K562 (cell line): Measurements from ENCODE around the gene PLS1. TPM values are rescaled to one million over a fixed set of nuclear protein-coding genes. Genes with fewer than 3 reads are reported as not detected.

ENCODE experiments used
- ATAC-seq: fragments of 200-7000 bp; cut with Tn5 transposase; 3 replicates; pipeline ENCODE4 v1.9.1; 2020; ENCODE audit warnings: moderate library complexity
- BruUV-seq: library from RNA; stranded (reverse); fragments of 400-500 nt; replicated peaks from 2 replicates; lab custom pipeline; 2021; lab: Mats Ljungman, UMichigan
- CTCF ChIA-PET: fragments of 300-600 bp; formaldehyde crosslinking; extraction: SDS; loops from one replicate; lab custom pipeline; 2021; ENCODE audit warnings: low intra/inter-chr PET ratio; lab: Yijun Ruan, JAX
- POLR2A ChIA-PET: fragments of 300-600, 350-650 bp; sonication (Branson Sonifier 250); formaldehyde crosslinking; extraction: SDS; loops from one replicate; lab custom pipeline; 2021; ENCODE audit warnings: antibody characterized with exemption, inconsistent platforms; lab: Yijun Ruan, JAX
- DNase-seq, 4 experiments: peaks; one replicate each; pipeline versions ENCODE4 v3.0.0 to v3.0.0-alpha.2; 2011 to 2018; ENCODE audit warnings: low spot score in 3 of 4, mixed read lengths in 3 of 4; ENCODE audit errors: extremely low read depth in 1 of 4
- FAIRE-seq: peaks from 2 replicates; lab custom pipeline; 2011; peaks lifted over from hg19 to GRCh38; lab: Jason Lieb, UNC
- H2AFZ ChIP-seq: 2 replicates; pipeline ENCODE4 v1.6.0; 2011; ENCODE audit warnings: low read depth, low read length, control low read depth, inconsistent platforms
- H3K27ac ChIP-seq: fragments of 200-600 bp; 3 replicates; pipeline ENCODE4 v1.8.0; 2011; ENCODE audit warnings: low read depth, mild to moderate bottlenecking, control low read depth, inconsistent platforms, low read length, moderate library complexity, mixed read lengths; ENCODE audit errors: extremely low read depth
- H3K27me3 ChIP-seq, 2 experiments: fragments of 300-600 bp in 1 of 2; 2 replicates in 1 of 2; 3 replicates in 1 of 2; pipeline versions ENCODE4 v1.6.0 to v1.8.0; 2011; ENCODE audit warnings: inconsistent platforms in 2 of 2, low read length in 2 of 2, mild to moderate bottlenecking in 1 of 2, mixed read lengths in 1 of 2, moderate library complexity in 1 of 2; ENCODE audit not compliant: control insufficient read depth in 2 of 2, insufficient read depth in 2 of 2
- H3K36me3 ChIP-seq: fragments of 300-600 bp; 3 replicates; pipeline ENCODE4 v1.8.0; 2011; ENCODE audit warnings: mild to moderate bottlenecking, low read length, inconsistent platforms; ENCODE audit not compliant: control insufficient read depth, insufficient read depth
- H3K4me1 ChIP-seq, 2 experiments: fragments of 200-600 bp in 1 of 2; replicated peaks in 1 of 2; 2 replicates in 1 of 2; 3 replicates in 1 of 2; pipeline versions ENCODE4 v1.5.1 to v1.8.0; 2011; ENCODE audit warnings: inconsistent platforms in 2 of 2, low read length in 2 of 2, mild to moderate bottlenecking in 1 of 2, mixed read lengths in 1 of 2, moderate library complexity in 1 of 2; ENCODE audit not compliant: control insufficient read depth in 2 of 2, insufficient read depth in 2 of 2
- H3K4me2 ChIP-seq: 2 replicates; pipeline ENCODE4 v1.6.1; 2011; ENCODE audit warnings: low read length, control low read depth, inconsistent platforms, mixed read lengths; ENCODE audit not compliant: insufficient read depth
- H3K4me3 ChIP-seq: fragments of 200-600 bp; sonication (generic), shearing (Covaris generic); 2 replicates; pipeline ENCODE4 v1.5.1; 2016; ENCODE audit warnings: control low read depth, inconsistent platforms
- H3K79me2 ChIP-seq: fragments of 200-600 bp; 3 replicates; pipeline ENCODE4 v1.8.0; 2011; ENCODE audit warnings: low read length, inconsistent platforms; ENCODE audit not compliant: control insufficient read depth, insufficient read depth
- H3K9ac ChIP-seq, 2 experiments: 2 replicates each; pipeline versions ENCODE4 v1.6.0 to v1.6.1; 2011; ENCODE audit warnings: low read depth in 2 of 2, low read length in 2 of 2, control low read depth in 1 of 2, inconsistent platforms in 1 of 2, mild to moderate bottlenecking in 1 of 2, mixed read lengths in 1 of 2; ENCODE audit not compliant: insufficient read depth in 1 of 2
- H3K9me1 ChIP-seq: one replicate; pipeline ENCODE4 v1.6.0; 2011; ENCODE audit warnings: inconsistent platforms, mild to moderate bottlenecking, low read length, moderate library complexity; ENCODE audit not compliant: control insufficient read depth, insufficient read depth
- H3K9me3 ChIP-seq: replicated peaks from 2 replicates; pipeline ENCODE4 v1.5.1; 2011; ENCODE audit warnings: low read depth, low read length, inconsistent platforms; ENCODE audit not compliant: control insufficient read depth, insufficient read depth
- H4K20me1 ChIP-seq: replicated peaks from 2 replicates; pipeline ENCODE4 v1.6.1; 2011; ENCODE audit warnings: low read length, inconsistent platforms, mixed read lengths; ENCODE audit not compliant: control insufficient read depth, insufficient read depth
- BHLHE40 ChIP-seq: IDR thresholded peaks from 2 replicates; pipeline ENCODE4 v1.6.1; 2011; ENCODE audit warnings: low read length, improper control_type of control experiment
- C11orf30 ChIP-seq: fragments of 450-650 bp; IDR thresholded peaks from 2 replicates; pipeline ENCODE4 v1.6.1; 2016; ENCODE audit warnings: low read depth, mild to moderate bottlenecking
- RERE ChIP-seq: sonication (generic); formaldehyde crosslinking; IDR thresholded peaks from 2 replicates; pipeline ENCODE4 v1.8.0; 2023; ENCODE audit warnings: missing genetic modification reagents, mild to moderate bottlenecking, borderline replicate concordance
- SIN3B ChIP-seq: fragments of 450-650 bp; IDR thresholded peaks from 2 replicates; pipeline ENCODE4 v1.6.1; 2017; ENCODE audit warnings: low read depth, mild to moderate bottlenecking, moderate library complexity
- WGBS: fragments of 100-300 bp; shearing (Covaris generic); methylation state at CpG from one replicate; pipeline ENCODE4 v1.1.6; 2016; ENCODE audit warnings: low coverage, mixed read lengths; ENCODE audit not compliant: insufficient coverage; ENCODE audit errors: missing lambda C conversion rate; 5-methylcytosine and 5-hydroxymethylcytosine counted together
- in situ Hi-C: fragments of 300-500 bp; cut with MboI; formaldehyde crosslinking; loops from 4 replicates; pipeline ENCODE4 v1.15.0; 2018; ENCODE audit warnings: inconsistent platforms, mixed read lengths
- intact Hi-C: fragments of 100-400 bp; cut with micrococcal nuclease; formaldehyde crosslinking; loops from 2 replicates; pipeline ENCODE4 v1.14.2; 2022
- polyA plus RNA-seq, 8 experiments: library from polyadenylated mRNA; depleted of rRNA in 4 of 8; stranded (reverse) in 5 of 8; unstranded in 3 of 8; fragments of >200 nt; fragmentation: Nextera tagmentation in 2 of 8; fragmentation: Illumina TruSeq in 1 of 8; extraction: Ambion mirVana in 2 of 8; extraction: Trizol in 1 of 8; gene quantifications; 2 replicates each; pipeline versions ENCODE4 v1.2.1 to v1.2.3, GENCODE V29; 2011 to 2014; ENCODE audit warnings: inconsistent platforms in 1 of 8, missing spikeins in 1 of 8
- total RNA-seq, 7 experiments: library from RNA; depleted of rRNA in 6 of 7; stranded (reverse); fragments of >200 nt in 6 of 7; fragmentation: Illumina TruSeq in 2 of 7; extraction: Trizol in 2 of 7; gene quantifications; 2 replicates each; pipeline versions ENCODE4 v1.2.1 to v1.2.3, GENCODE V29; 2011 to 2021; ENCODE audit warnings: low replicate concordance in 1 of 7
- TF ChIP-seq, protein P1 (sequence below): fragments of 450-650 bp; formaldehyde crosslinking; IDR thresholded peaks from 2 replicates; pipeline ENCODE4 v1.4.0; 2020; ENCODE audit warnings: mild to moderate bottlenecking, moderate library complexity

Gene PLS1
- total and polyA plus RNA-seq, 9 of the 15 experiments (the other 6 are each of a cell fraction or from before 2014, with no cell fraction given): 6.1 to 21.3 (median 13.0) TPM

- Histone ChIP-seq H4K20me1 (peaks cover 7% of the 10 kb centered on the region; the same call in 1 of the 2 replicates), H3K79me2 (no peaks in the 10 kb centered on the region; the same call in 2 of the 3 replicates), H3K4me3 (no peak overlapping the region), H3K9me1 (no peaks in the 10 kb centered on the region), H3K9ac (no peak overlapping the region), H2AFZ (no peak overlapping the region), H3K9me3 (no peaks in the 10 kb centered on the region)
- no TSS peak for BruUV-seq
- 69% methylated on average over 1 of the region's 1 CpG for WGBS
- intact Hi-C loops: no loop called here
- CTCF ChIA-PET: no interaction called here
- FAIRE-seq (no peak), DNase-seq (no peak), ATAC-seq (no peak)
- POLR2A ChIA-PET: interaction anchor here (0.8 to 1.1 kb wide), 2 partner anchors 11 to 21 kb away, joined by 3 read pairs; no protein-coding TSS in a partner anchor
- no peak for TF ChIP-seq SIN3B
- TF ChIP-seq, protein P1, sequence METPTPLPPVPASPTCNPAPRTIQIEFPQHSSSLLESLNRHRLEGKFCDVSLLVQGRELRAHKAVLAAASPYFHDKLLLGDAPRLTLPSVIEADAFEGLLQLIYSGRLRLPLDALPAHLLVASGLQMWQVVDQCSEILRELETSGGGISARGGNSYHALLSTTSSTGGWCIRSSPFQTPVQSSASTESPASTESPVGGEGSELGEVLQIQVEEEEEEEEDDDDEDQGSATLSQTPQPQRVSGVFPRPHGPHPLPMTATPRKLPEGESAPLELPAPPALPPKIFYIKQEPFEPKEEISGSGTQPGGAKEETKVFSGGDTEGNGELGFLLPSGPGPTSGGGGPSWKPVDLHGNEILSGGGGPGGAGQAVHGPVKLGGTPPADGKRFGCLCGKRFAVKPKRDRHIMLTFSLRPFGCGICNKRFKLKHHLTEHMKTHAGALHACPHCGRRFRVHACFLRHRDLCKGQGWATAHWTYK (CRISPR knock-in tag): no peak
- TF ChIP-seq, all 486 proteins: peak for 0
- Histone ChIP-seq H3K36me3 (no peaks in the 10 kb centered on the region; the same call in 2 of the 3 replicates), H3K4me2 (no peak overlapping the region), H3K27me3 (no peaks in the 10 kb centered on the region), H3K27ac (no peak overlapping the region), H3K4me1 (peaks cover 0 to 6% of the 10 kb centered on the region in 2 experiments; a peak in 2 of 5 replicates)
- in situ Hi-C loops: no loop called here
Observed at GRCh38 chr3:142613491-142613890, 17.3 kb downstream of the PLS1 start.

GRCh38 chr3:142614059-142614626, 17.9 kb downstream of the PLS1 start:
- in situ Hi-C loops (no loop called here), intact Hi-C loops (no loop called here)
- Histone ChIP-seq H3K9me3 (no peaks in the 10 kb centered on the region), H3K4me3 (no peak overlapping the region), H3K4me2 (no peak overlapping the region), H3K27ac (no peak overlapping the region), H3K9me1 (no peaks in the 10 kb centered on the region), H3K9ac (no peak overlapping the region), H3K36me3 (no peaks in the 10 kb centered on the region; the same call in 2 of the 3 replicates), H4K20me1 (peaks cover 11% of the 10 kb centered on the region; the same call in 1 of the 2 replicates), H3K27me3 (no peaks in the 10 kb centered on the region), H3K79me2 (no peaks in the 10 kb centered on the region; the same call in 2 of the 3 replicates), H2AFZ (no peak overlapping the region), H3K4me1 (peaks cover 0 to 11% of the 10 kb centered on the region in 2 experiments; a peak in 2 of 5 replicates)
- POLR2A ChIA-PET: interaction anchor here (0.8 to 1.1 kb wide), 2 partner anchors 11 to 22 kb away, joined by 3 read pairs; no protein-coding TSS in a partner anchor
- 64% methylated on average over 2 of the region's 2 CpGs for WGBS
- ATAC-seq (no peak), DNase-seq (no peak), FAIRE-seq (no peak)
- CTCF ChIA-PET: no interaction called here
- no TSS peak for BruUV-seq
- TF ChIP-seq BHLHE40 (no peak), C11orf30 (no peak), RERE (CRISPR knock-in tag) (no peak)
- TF ChIP-seq, all 486 proteins: peak for 0
